NCI-H748 (cell line): Measurements from ENCODE around the gene LINGO3.
A peak's percentile ranks its signal among the peaks of the same experiment; 100 is the strongest.
"Not testable (repeated sequence)": the region's sequence is repeated elsewhere in the genome, so short reads cannot be mapped to it uniquely, and the experiment has no call there.

ENCODE experiments used
- DNase-seq: peaks from one replicate; lab custom pipeline; 2025; ENCODE audit not compliant: unreplicated experiment; lab: John Stamatoyannopoulos, UW

LINGO3 gene

GRCh38 chr19:2282062-2282861, 25.7 kb downstream of the LINGO3 start, which contains the start of gene PEAK3:
Gene PEAK3 (minus strand): TSS chr19:2282175. CDS start chr19:2280931, 1,244 bp downstream.
- DNase-seq, result no peak

- not testable (repeated sequence) for DNase-seq
Measured at GRCh38 chr19:2281265-2282061, 26.5 kb downstream of the LINGO3 start.

GRCh38 chr19:2280633-2281264, 27.2 kb downstream of the LINGO3 start:
- DNase-seq, result no peak

GRCh38 chr19:2278459-2279158, 29.3 kb downstream of the LINGO3 start:
- no peak for DNase-seq

GRCh38 chr19:2277138-2277537, 30.8 kb downstream of the LINGO3 start:
- no peak for DNase-seq

- no peak for DNase-seq
Measured at GRCh38 chr19:2276429-2276986, 31.4 kb downstream of the LINGO3 start.

- no peak for DNase-seq
Measured at GRCh38 chr19:2275588-2276428, 32.1 kb downstream of the LINGO3 start.

GRCh38 chr19:2274931-2275535, 32.9 kb downstream of the LINGO3 start:
- DNase-seq, result peak; percentile 52

GRCh38 chr19:2274185-2274711, 33.7 kb downstream of the LINGO3 start:
- DNase-seq, result no peak

- DNase-seq, result no peak
Measured at GRCh38 chr19:2273356-2274184, 34.4 kb downstream of the LINGO3 start.

GRCh38 chr19:2271234-2272103, 36.5 kb downstream of the LINGO3 start:
- no peak for DNase-seq

GRCh38 chr19:2270423-2271233, 37.3 kb downstream of the LINGO3 start:
- DNase-seq, result peak; percentile 45

GRCh38 chr19:2270157-2270422, 37.9 kb downstream of the LINGO3 start:
- DNase-seq, result no peak

GRCh38 chr19:2269244-2270156, 38.5 kb downstream of the LINGO3 start:
- DNase-seq, result peak; percentile 91

- DNase-seq, result no peak
Measured at GRCh38 chr19:2268861-2269243, 39.1 kb downstream of the LINGO3 start.

- no peak for DNase-seq
Measured at GRCh38 chr19:2268480-2268830, 39.5 kb downstream of the LINGO3 start.
